ENCODE measurements around the gene STK38.

STK38 gene

GRCh38 chr6:36546920-36547645, at the start of gene STK38:
STK38 (minus strand) TSS chr6:36547479; CDS start chr6:36540202, 7,277 bp downstream.
- peak within 1 kb of the TSS; percentile 93 for H3K4me2 ChIP-seq (ENCODE audit: low read depth, low read length)
- H3K27ac ChIP-seq (ENCODE audit: low read length), result peak within 1 kb of the TSS; percentile 27; the same call in 1 of the 2 replicates
- no peaks in the 10 kb centered on the region for H4K20me1 ChIP-seq (ENCODE audit: insufficient read depth, low read length)
- no peaks in the 10 kb centered on the region for H3K9me2 ChIP-seq (replicated peaks; ENCODE audit: insufficient read depth, low read length)
- H3K4me3 ChIP-seq (ENCODE audit: low read length), result peak within 1 kb of the TSS; percentile 97
- H3K36me3 ChIP-seq (replicated peaks; ENCODE audit: insufficient read depth, low read length), result no peaks in the 10 kb centered on the region
- peak within 1 kb of the TSS; percentile 86 for H3K9ac ChIP-seq (ENCODE audit: low read length)
- H3K79me2 ChIP-seq (ENCODE audit: low read length), result peaks cover 51% of the 10 kb centered on the region
- H3K4me1 ChIP-seq (ENCODE audit: low read length), result peaks cover 27% of the 10 kb centered on the region
- peaks cover 11% of the 10 kb centered on the region; the same call in 1 of the 2 replicates for H3F3A ChIP-seq (ENCODE audit: insufficient read depth, low read length)
- no peaks in the 10 kb centered on the region for H3K27me3 ChIP-seq (replicated peaks; ENCODE audit: insufficient read depth, low read length)
- peak within 1 kb of the TSS; percentile 98 for H2AFZ ChIP-seq (ENCODE audit: low read length)
- H3K9me3 ChIP-seq (replicated peaks; ENCODE audit: insufficient read depth, low read length), result no peaks in the 10 kb centered on the region
- peak; percentile 87 for DNase-seq
- TF ChIP-seq CTCF (IDR thresholded peaks at IDR 0.05; ENCODE audit: low read length) (peak; percentile 32), EZH2phosphoT487 (IDR thresholded peaks at IDR 0.05; ENCODE audit: low read length) (no peak), EZH2 (optimal IDR thresholded peaks at IDR 0.05; ENCODE audit: low read depth, low read length) (no peak)

GRCh38 chr6:36596356-36596755, 49.1 kb upstream of the STK38 start:
- H3F3A ChIP-seq (ENCODE audit: insufficient read depth, low read length), result peaks cover 75% of the 10 kb centered on the region
- no peaks in the 10 kb centered on the region for H3K27me3 ChIP-seq (replicated peaks; ENCODE audit: insufficient read depth, low read length)
- peaks cover 30% of the 10 kb centered on the region for H3K4me1 ChIP-seq (ENCODE audit: low read length)
- H2AFZ ChIP-seq (ENCODE audit: low read length), result no peak overlapping the region
- no peak for DNase-seq
- H3K36me3 ChIP-seq (replicated peaks; ENCODE audit: insufficient read depth, low read length), result peaks cover 43% of the 10 kb centered on the region
- H3K79me2 ChIP-seq (ENCODE audit: low read length), result peaks cover 72% of the 10 kb centered on the region
- H3K27ac ChIP-seq (ENCODE audit: low read length), result peak overlapping the region; percentile 19; the same call in 1 of the 2 replicates
- H3K4me2 ChIP-seq (ENCODE audit: low read depth, low read length), result peak overlapping the region; percentile 76
- no peaks in the 10 kb centered on the region for H3K9me3 ChIP-seq (replicated peaks; ENCODE audit: insufficient read depth, low read length)
- peaks cover 67% of the 10 kb centered on the region for H4K20me1 ChIP-seq (ENCODE audit: insufficient read depth, low read length)
- H3K9me2 ChIP-seq (replicated peaks; ENCODE audit: insufficient read depth, low read length), result no peaks in the 10 kb centered on the region
- H3K9ac ChIP-seq (ENCODE audit: low read length), result peak overlapping the region; percentile 92
- H3K4me3 ChIP-seq (ENCODE audit: low read length), result peak overlapping the region; percentile 99
- TF ChIP-seq CTCF (IDR thresholded peaks at IDR 0.05; ENCODE audit: low read length), result no peak
- no peak for TF ChIP-seq EZH2phosphoT487 (IDR thresholded peaks at IDR 0.05; ENCODE audit: low read length)
- TF ChIP-seq EZH2 (optimal IDR thresholded peaks at IDR 0.05; ENCODE audit: low read depth, low read length), result no peak

- Histone ChIP-seq H3F3A (ENCODE audit: insufficient read depth, low read length) (peaks cover 65% of the 10 kb centered on the region), H3K9me3 (replicated peaks; ENCODE audit: insufficient read depth, low read length) (no peaks in the 10 kb centered on the region), H3K36me3 (replicated peaks; ENCODE audit: insufficient read depth, low read length) (peaks cover 34% of the 10 kb centered on the region), H3K4me3 (ENCODE audit: low read length) (peak overlapping the region; percentile 99), H3K79me2 (ENCODE audit: low read length) (peaks cover 59% of the 10 kb centered on the region), H3K9me2 (replicated peaks; ENCODE audit: insufficient read depth, low read length) (no peaks in the 10 kb centered on the region), H2AFZ (ENCODE audit: low read length) (no peak overlapping the region), H4K20me1 (ENCODE audit: insufficient read depth, low read length) (peaks cover 53% of the 10 kb centered on the region), H3K27me3 (replicated peaks; ENCODE audit: insufficient read depth, low read length) (no peaks in the 10 kb centered on the region), H3K4me1 (ENCODE audit: low read length) (peaks cover 32% of the 10 kb centered on the region), H3K9ac (ENCODE audit: low read length) (peak overlapping the region; percentile 92), H3K4me2 (ENCODE audit: low read depth, low read length) (peak overlapping the region; percentile 76), H3K27ac (ENCODE audit: low read length) (peak overlapping the region; percentile 96)
- TF ChIP-seq CTCF (IDR thresholded peaks at IDR 0.05; ENCODE audit: low read length) (no peak), EZH2 (optimal IDR thresholded peaks at IDR 0.05; ENCODE audit: low read depth, low read length) (no peak), EZH2phosphoT487 (IDR thresholded peaks at IDR 0.05; ENCODE audit: low read length) (no peak)
- DNase-seq, result no peak
Observed at GRCh38 chr6:36594816-36595643, 47.8 kb upstream of the STK38 start.
